Sigmoid colon (tissue), 7 donors: ENCODE results near the gene GMDS. TPM values are rescaled to one million over a fixed set of nuclear protein-coding genes. Genes with fewer than 3 reads are reported as not detected.

ENCODE experiments used
- DNase-seq: peaks from one replicate; pipeline ENCODE4 v3.0.0-alpha.2; 2019
- H3K27ac ChIP-seq, 4 donors: fragments of 200-600 bp; sonication (generic); one replicate each; pipeline ENCODE4 v1.5.1; 2016 to 2019; ENCODE audit warnings: mild to moderate bottlenecking in 1 of 4
- H3K27me3 ChIP-seq, 3 donors: fragments of 200-600 bp; sonication (generic); one replicate each; pipeline ENCODE4 v1.5.1; 2019; ENCODE audit warnings: mild to moderate bottlenecking in 1 of 3
- H3K36me3 ChIP-seq, 4 donors: fragments of 200-600 bp; sonication (generic); one replicate each; pipeline ENCODE4 v1.5.1; 2016 to 2019
- H3K4me1 ChIP-seq, 4 donors: fragments of 200-600 bp; sonication (generic); one replicate each; pipeline ENCODE4 v1.5.1; 2017 to 2019
- H3K4me3 ChIP-seq, 4 donors: fragments of 200-600 bp; sonication (generic); one replicate each; pipeline ENCODE4 v1.5.1; 2017 to 2019; ENCODE audit warnings: mild to moderate bottlenecking in 2 of 4, moderate library complexity in 1 of 4
- H3K9me3 ChIP-seq, 4 donors: fragments of 200-600 bp in 3 of 4; sonication (generic) in 3 of 4; one replicate each; pipeline versions ENCODE4 v1.5.1 to v1.6.1; 2013 to 2019
- EP300 ChIP-seq, 4 donors: sonication (generic); formaldehyde crosslinking; IDR thresholded peaks; one replicate each; pipeline ENCODE4 v1.6.1; 2017; ENCODE audit warnings: antibody characterized with exemption in 4 of 4
- POLR2A ChIP-seq, 2 donors: fragments of 450-650 bp; IDR thresholded peaks; one replicate each; pipeline ENCODE4 v1.6.1; 2016; ENCODE audit warnings: antibody characterized with exemption in 2 of 2, mild to moderate bottlenecking in 2 of 2, moderate library complexity in 2 of 2
- POLR2AphosphoS5 ChIP-seq, 4 donors: sonication (generic); formaldehyde crosslinking; IDR thresholded peaks; one replicate each; pipeline ENCODE4 v1.6.1; 2017; ENCODE audit warnings: antibody characterized with exemption in 4 of 4
- WGBS, 2 donors: extraction: QIAGEN DNeasy Blood & Tissue Kit; methylation state at CpG; one replicate each; pipeline ENCODE4 v1.1.7; 2013; 5-methylcytosine and 5-hydroxymethylcytosine counted together
- intact Hi-C: fragments of 100-400 bp; cut with DNase I; formaldehyde crosslinking; loops from one replicate; pipeline ENCODE4 v1.15.1; 2023
- polyA plus RNA-seq, 3 donors: library from polyadenylated mRNA; stranded (reverse); fragments of 200-250 nt; gene quantifications; one replicate each; pipeline ENCODE4 v1.2.3, GENCODE V29; 2013
- total RNA-seq, 4 donors: library from RNA; depleted of rRNA; stranded (reverse); fragments of >200 nt; gene quantifications; one replicate each; pipeline ENCODE4 v1.1.0, GENCODE V29; 2016
- TF ChIP-seq, protein P1 (sequence below), 4 experiments: fragments of 450-650 bp in 3 of 4; fragments of 200-600 bp in 1 of 4; IDR thresholded peaks; one replicate each; pipeline ENCODE4 v1.5.1; 2016 to 2019; ENCODE audit warnings: antibody characterized with exemption in 4 of 4, mild to moderate bottlenecking in 3 of 4, moderate library complexity in 2 of 4
- donor health status: healthy with polysubstance abuse.
- donor health status: Bipolar disorder and iron deficiency.
- donor health status: healthy.

Gene GMDS
- total and polyA plus RNA-seq, 7 donors, result 3.1 to 173 (median 9.4) TPM

GRCh38 chr6:1612299-1612973 is 633.0 kb downstream of the GMDS start:
- 14 to 22% methylated on average over 10 of the region's 10 CpGs for WGBS, 2 donors
- Histone ChIP-seq H3K4me3 (peak overlapping the region in 3 of 4 donors; percentile 49 to 62 (median 55)), H3K27me3 (peaks cover 70 to 92% (median 86%) of the 10 kb centered on the region in 3 donors), H3K9me3 (no peaks in the 10 kb centered on the region), H3K36me3 (no peaks in the 10 kb centered on the region), H3K4me1 (peaks cover 0 to 60% (median 46%) of the 10 kb centered on the region in 4 donors), H3K27ac (peak overlapping the region in 1 of 4 donors; percentile 97)
- intact Hi-C loops, result no loop called here
- DNase-seq, result no peak
- TF ChIP-seq, protein P1, sequence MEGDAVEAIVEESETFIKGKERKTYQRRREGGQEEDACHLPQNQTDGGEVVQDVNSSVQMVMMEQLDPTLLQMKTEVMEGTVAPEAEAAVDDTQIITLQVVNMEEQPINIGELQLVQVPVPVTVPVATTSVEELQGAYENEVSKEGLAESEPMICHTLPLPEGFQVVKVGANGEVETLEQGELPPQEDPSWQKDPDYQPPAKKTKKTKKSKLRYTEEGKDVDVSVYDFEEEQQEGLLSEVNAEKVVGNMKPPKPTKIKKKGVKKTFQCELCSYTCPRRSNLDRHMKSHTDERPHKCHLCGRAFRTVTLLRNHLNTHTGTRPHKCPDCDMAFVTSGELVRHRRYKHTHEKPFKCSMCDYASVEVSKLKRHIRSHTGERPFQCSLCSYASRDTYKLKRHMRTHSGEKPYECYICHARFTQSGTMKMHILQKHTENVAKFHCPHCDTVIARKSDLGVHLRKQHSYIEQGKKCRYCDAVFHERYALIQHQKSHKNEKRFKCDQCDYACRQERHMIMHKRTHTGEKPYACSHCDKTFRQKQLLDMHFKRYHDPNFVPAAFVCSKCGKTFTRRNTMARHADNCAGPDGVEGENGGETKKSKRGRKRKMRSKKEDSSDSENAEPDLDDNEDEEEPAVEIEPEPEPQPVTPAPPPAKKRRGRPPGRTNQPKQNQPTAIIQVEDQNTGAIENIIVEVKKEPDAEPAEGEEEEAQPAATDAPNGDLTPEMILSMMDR (IDR thresholded peaks at IDR 0.05), result no peak
- TF ChIP-seq POLR2AphosphoS5 (IDR thresholded peaks at IDR 0.05), result peak; percentile 3 to 65 (median 38)

GRCh38 chr6:1611572-1612298 is 633.7 kb downstream of the GMDS start:
- TF ChIP-seq POLR2AphosphoS5 (IDR thresholded peaks at IDR 0.05) (peak in 1 of 4 donors; percentile 30), POLR2A (IDR thresholded peaks at IDR 0.05) (no peak), EP300 (IDR thresholded peaks at IDR 0.05) (no peak)
- TF ChIP-seq, protein P1 (IDR thresholded peaks at IDR 0.05), result no peak
- H3K27me3 ChIP-seq, result peaks cover 77 to 92% (median 86%) of the 10 kb centered on the region in 3 donors
- H3K4me1 ChIP-seq, result peaks cover 0 to 67% (median 49%) of the 10 kb centered on the region in 4 donors
- intact Hi-C loops, result no loop called here
- H3K36me3 ChIP-seq, result no peaks in the 10 kb centered on the region
- WGBS, 2 donors, result 1% methylated on average over 71 of the region's 71 CpGs
- H3K4me3 ChIP-seq, result peak overlapping the region in 3 of 4 donors; percentile 49 to 62 (median 55)
- no peaks in the 10 kb centered on the region for H3K9me3 ChIP-seq
- peak overlapping the region in 2 of 4 donors; percentile 37 to 97 for H3K27ac ChIP-seq
- no peak for DNase-seq

DNA sequence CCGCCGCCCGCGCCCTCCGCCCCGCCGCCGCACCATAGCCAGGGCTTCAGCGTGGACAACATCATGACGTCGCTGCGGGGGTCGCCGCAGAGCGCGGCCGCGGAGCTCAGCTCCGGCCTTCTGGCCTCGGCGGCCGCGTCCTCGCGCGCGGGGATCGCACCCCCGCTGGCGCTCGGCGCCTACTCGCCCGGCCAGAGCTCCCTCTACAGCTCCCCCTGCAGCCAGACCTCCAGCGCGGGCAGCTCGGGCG is 634.2 kb downstream of the GMDS start:
- Histone ChIP-seq H3K4me1 (peaks cover 0 to 68% (median 49%) of the 10 kb centered on the region in 4 donors), H3K36me3 (no peaks in the 10 kb centered on the region), H3K9me3 (no peaks in the 10 kb centered on the region), H3K4me3 (peak overlapping the region in 3 of 4 donors; percentile 49 to 62 (median 55)), H3K27me3 (peaks cover 81 to 92% (median 87%) of the 10 kb centered on the region in 3 donors), H3K27ac (peak overlapping the region; percentile 30 to 97 (median 47))
- TF ChIP-seq, protein P1 (IDR thresholded peaks at IDR 0.05), result no peak
- TF ChIP-seq POLR2A (IDR thresholded peaks at IDR 0.05), result no peak
- no peak for TF ChIP-seq EP300 (IDR thresholded peaks at IDR 0.05)
- no peak for TF ChIP-seq POLR2AphosphoS5 (IDR thresholded peaks at IDR 0.05)
- DNase-seq, result no peak
- intact Hi-C loops, result no loop called here
- WGBS, 2 donors, result 2 to 3% methylated on average over 38 of the region's 38 CpGs

DNA sequence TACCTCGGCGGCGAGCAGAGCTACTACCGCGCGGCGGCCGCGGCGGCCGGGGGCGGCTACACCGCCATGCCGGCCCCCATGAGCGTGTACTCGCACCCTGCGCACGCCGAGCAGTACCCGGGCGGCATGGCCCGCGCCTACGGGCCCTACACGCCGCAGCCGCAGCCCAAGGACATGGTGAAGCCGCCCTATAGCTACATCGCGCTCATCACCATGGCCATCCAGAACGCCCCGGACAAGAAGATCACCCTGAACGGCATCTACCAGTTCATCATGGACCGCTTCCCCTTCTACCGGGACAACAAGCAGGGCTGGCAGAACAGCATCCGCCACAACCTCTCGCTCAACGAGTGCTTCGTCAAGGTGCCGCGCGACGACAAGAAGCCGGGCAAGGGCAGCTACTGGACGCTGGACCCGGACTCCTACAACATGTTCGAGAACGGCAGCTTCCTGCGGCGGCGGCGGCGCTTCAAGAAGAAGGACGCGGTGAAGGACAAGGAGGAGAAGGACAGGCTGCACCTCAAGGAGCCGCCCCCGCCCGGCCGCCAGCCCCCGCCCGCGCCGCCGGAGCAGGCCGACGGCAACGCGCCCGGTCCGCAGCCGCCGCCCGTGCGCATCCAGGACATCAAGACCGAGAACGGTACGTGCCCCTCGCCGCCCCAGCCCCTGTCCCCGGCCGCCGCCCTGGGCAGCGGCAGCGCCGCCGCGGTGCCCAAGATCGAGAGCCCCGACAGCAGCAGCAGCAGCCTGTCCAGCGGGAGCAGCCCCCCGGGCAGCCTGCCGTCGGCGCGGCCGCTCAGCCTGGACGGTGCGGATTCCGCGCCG is 634.7 kb downstream of the GMDS start:
- peaks cover 0 to 71% (median 49%) of the 10 kb centered on the region in 4 donors for H3K4me1 ChIP-seq
- intact Hi-C loops, result no loop called here

More for the DNA sequence above, 634.7 kb downstream of the GMDS start:
- WGBS, 2 donors, result 2% methylated on average over 101 of the region's 101 CpGs
- Histone ChIP-seq H3K36me3 (no peaks in the 10 kb centered on the region), H3K4me3 (peak overlapping the region; percentile 15 to 62 (median 52)), H3K9me3 (no peaks in the 10 kb centered on the region), H3K27ac (peak overlapping the region; percentile 30 to 97 (median 47)), H3K27me3 (peaks cover 86 to 92% (median 89%) of the 10 kb centered on the region in 3 donors)
- TF ChIP-seq POLR2A (IDR thresholded peaks at IDR 0.05), result no peak
- peak in 2 of 4 donors; percentile 18 to 42 for TF ChIP-seq POLR2AphosphoS5 (IDR thresholded peaks at IDR 0.05)
- DNase-seq, result peak; percentile 71
